ENCODE data around the gene BIN2.

BIN2 gene

GRCh38 chr12:51368640-51369517 is 44.9 kb upstream of the BIN2 start:
- peak; percentile 98 for DNase-seq (ENCODE audit: low read depth)
- peak overlapping the region; percentile 1 for H3K4me3 ChIP-seq (ENCODE audit: low read depth, low read length)

GRCh38 chr12:51365276-51365675 is 41.3 kb upstream of the BIN2 start:
- TF ChIP-seq CTCF (IDR thresholded peaks at IDR 0.05; ENCODE audit: insufficient read depth, low read depth, low read length, missing control alignments), result no peak
- DNase-seq (ENCODE audit: low read depth), result no peak
- no peak overlapping the region for H3K4me3 ChIP-seq (ENCODE audit: low read depth, low read length)

More at GRCh38 chr12:51368640-51369517, 44.9 kb upstream of the BIN2 start:
- TF ChIP-seq CTCF (IDR thresholded peaks at IDR 0.05; ENCODE audit: insufficient read depth, low read depth, low read length, missing control alignments), result no peak

GRCh38 chr12:51364001-51364400 is 40.0 kb upstream of the BIN2 start:
- H3K4me3 ChIP-seq (ENCODE audit: low read depth, low read length), result no peak overlapping the region
- DNase-seq (ENCODE audit: low read depth), result no peak
- TF ChIP-seq CTCF (IDR thresholded peaks at IDR 0.05; ENCODE audit: insufficient read depth, low read depth, low read length, missing control alignments), result no peak

DNA sequence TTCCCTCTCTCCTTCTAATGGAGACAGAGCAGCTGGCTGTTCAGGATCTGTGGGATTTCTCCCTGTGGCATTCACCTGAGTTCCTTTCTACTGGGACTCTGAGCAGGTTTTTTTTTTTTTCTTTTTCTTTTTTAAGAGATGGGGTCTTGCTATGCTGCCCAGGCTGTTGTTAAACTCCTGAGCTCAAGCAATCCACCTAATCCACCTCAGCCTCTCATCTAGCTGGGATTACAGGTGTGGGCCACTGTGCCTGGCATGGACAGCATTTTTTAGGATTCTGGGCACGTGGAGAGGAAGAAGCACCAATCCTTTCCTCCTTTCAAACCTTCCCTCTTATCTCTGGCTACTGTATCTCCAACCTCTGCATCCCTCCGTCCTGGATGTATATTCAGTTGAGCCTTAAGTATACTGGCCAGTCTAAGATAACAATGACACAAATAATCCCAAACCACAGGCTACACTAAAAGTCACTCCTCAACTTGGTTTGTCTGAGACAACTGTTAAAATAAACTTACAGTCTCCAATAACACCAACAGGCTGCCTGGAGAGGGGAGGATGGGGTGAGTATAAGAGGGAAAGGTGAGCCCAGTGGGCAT is 38.9 kb upstream of the BIN2 start:
- no peak overlapping the region for H3K4me3 ChIP-seq (ENCODE audit: low read depth, low read length)
- no peak for DNase-seq (ENCODE audit: low read depth)
- no peak for TF ChIP-seq CTCF (IDR thresholded peaks at IDR 0.05; ENCODE audit: insufficient read depth, low read depth, low read length, missing control alignments)

GRCh38 chr12:51362307-51362706 is 38.3 kb upstream of the BIN2 start:
- no peak for TF ChIP-seq CTCF (IDR thresholded peaks at IDR 0.05; ENCODE audit: insufficient read depth, low read depth, low read length, missing control alignments)
- no peak for DNase-seq (ENCODE audit: low read depth)
- H3K4me3 ChIP-seq (ENCODE audit: low read depth, low read length), result no peak overlapping the region

DNA sequence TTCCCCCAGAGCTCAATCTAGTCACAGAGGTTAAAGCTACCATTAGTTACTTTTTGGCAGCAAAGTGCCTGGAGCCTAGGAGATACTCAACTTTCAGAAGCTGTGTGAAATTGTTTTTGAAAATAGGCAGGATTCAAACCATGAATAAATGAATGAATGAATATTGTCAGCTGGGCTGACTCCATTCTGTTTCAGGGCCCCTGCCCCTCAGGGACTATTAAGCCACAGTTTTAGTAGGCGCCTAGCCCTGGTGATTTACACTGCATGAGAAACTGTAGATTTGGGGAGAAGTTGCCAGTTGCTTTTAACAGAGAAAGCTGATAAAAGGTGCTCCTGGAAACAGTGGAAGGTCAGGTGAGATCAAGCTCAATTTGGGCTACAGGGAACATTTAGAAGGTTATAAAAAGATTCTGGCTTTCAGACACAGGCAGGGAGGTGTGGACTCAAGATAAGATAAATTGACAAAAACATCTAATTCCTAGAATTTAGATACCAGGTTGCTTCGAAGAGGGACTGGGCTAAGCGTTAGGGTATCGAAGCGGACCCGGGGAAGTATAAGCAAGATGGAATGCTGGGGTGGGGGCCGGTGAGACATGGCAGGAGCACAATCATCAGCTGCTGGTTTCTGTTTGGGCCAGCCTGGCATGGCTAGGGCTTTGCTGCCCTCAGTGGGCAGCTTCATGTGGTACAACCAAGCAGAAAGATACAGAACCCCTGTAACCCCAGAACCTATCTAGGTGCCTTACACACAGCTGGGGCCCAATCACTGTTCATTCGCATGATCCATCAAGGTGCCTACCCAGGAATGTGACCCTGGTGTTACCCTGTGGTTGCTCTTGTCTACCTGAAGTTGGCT is 37.4 kb upstream of the BIN2 start:
- no peak for TF ChIP-seq CTCF (IDR thresholded peaks at IDR 0.05; ENCODE audit: insufficient read depth, low read depth, low read length, missing control alignments)

More for the DNA sequence above, 37.4 kb upstream of the BIN2 start:
- no peak overlapping the region for H3K4me3 ChIP-seq (ENCODE audit: low read depth, low read length)
- no peak for DNase-seq (ENCODE audit: low read depth)

Data from GM12865 (cell line).